GM23338 (cell line): ENCODE results near the gene TARS2. TPM values are rescaled to one million over a fixed set of nuclear protein-coding genes. Genes with fewer than 3 reads are reported as not detected.

ENCODE experiments used
- ATAC-seq: fragments of 200-7000 bp; cut with Tn5 transposase; 3 replicates; pipeline ENCODE4 v1.9.1; 2020
- DNase-seq: peaks from one replicate; pipeline ENCODE4 v3.0.0-alpha.2; 2015; ENCODE audit warnings: low spot score
- H2AFZ ChIP-seq: fragments of 200-600 bp; sonication (generic); 2 replicates; pipeline ENCODE4 v1.8.0; 2016; ENCODE audit warnings: antibody characterized with exemption, mild to moderate bottlenecking, moderate library complexity
- H3F3A ChIP-seq: fragments of 200-600 bp; sonication (generic); replicated peaks from 2 replicates; pipeline ENCODE4 v1.8.0; 2017; ENCODE audit warnings: antibody characterized with exemption, mixed run types, low read depth
- H3K27ac ChIP-seq: fragments of 200-600 bp; sonication (generic); 2 replicates; pipeline ENCODE4 v1.6.1; 2016; ENCODE audit warnings: low read depth
- H3K27me3 ChIP-seq: fragments of 200-600 bp; sonication (generic); 2 replicates; pipeline ENCODE4 v1.8.0; 2016; ENCODE audit warnings: mild to moderate bottlenecking, mixed run types, moderate library complexity; ENCODE audit not compliant: insufficient read depth
- H3K36me3 ChIP-seq: fragments of 200-600 bp; sonication (generic); 2 replicates; pipeline ENCODE4 v1.8.0; 2016; ENCODE audit warnings: mild to moderate bottlenecking; ENCODE audit not compliant: insufficient read depth
- H3K4me1 ChIP-seq: fragments of 200-600 bp; sonication (generic); 2 replicates; pipeline ENCODE4 v1.8.0; 2016; ENCODE audit warnings: mild to moderate bottlenecking, moderate library complexity; ENCODE audit not compliant: insufficient read depth
- H3K4me2 ChIP-seq: fragments of 200-600 bp; sonication (generic); 2 replicates; pipeline ENCODE4 v1.7.1; 2017; ENCODE audit warnings: mixed run types
- H3K4me3 ChIP-seq: fragments of 200-600 bp; sonication (generic); 2 replicates; pipeline ENCODE4 v1.6.1; 2016; ENCODE audit warnings: mixed run types
- H3K79me2 ChIP-seq: fragments of 200-600 bp; sonication (generic); replicated peaks from 2 replicates; pipeline ENCODE4 v1.8.0; 2017; ENCODE audit warnings: mild to moderate bottlenecking; ENCODE audit not compliant: insufficient read depth
- H3K9me2 ChIP-seq: fragments of 200-600 bp; sonication (generic); 2 replicates; pipeline ENCODE4 v1.8.0; 2017; ENCODE audit not compliant: insufficient read depth
- H4K20me1 ChIP-seq: fragments of 200-600 bp; sonication (generic); replicated peaks from 2 replicates; pipeline ENCODE4 v1.8.0; 2017; ENCODE audit warnings: mild to moderate bottlenecking; ENCODE audit not compliant: insufficient read depth
- H3K27ac Mint-ChIP-seq: 2 replicates; pipeline ENCODE4 v1.8.0; 2020; ENCODE audit warnings: inconsistent platforms, mild to moderate bottlenecking, moderate library complexity, mixed read lengths
- H3K27me3 Mint-ChIP-seq: 3 replicates; pipeline ENCODE4 v1.8.0; 2022; ENCODE audit warnings: low read depth, mild to moderate bottlenecking, moderate library complexity, mixed read lengths, inconsistent platforms; ENCODE audit not compliant: insufficient read depth, poor library complexity
- H3K36me3 Mint-ChIP-seq: 3 replicates; pipeline ENCODE4 v1.8.0; 2021; ENCODE audit warnings: low read depth, mild to moderate bottlenecking, inconsistent platforms, moderate library complexity, mixed read lengths
- H3K4me1 Mint-ChIP-seq: 3 replicates; pipeline ENCODE4 v1.8.0; 2020; ENCODE audit warnings: mild to moderate bottlenecking, inconsistent platforms, mixed read lengths
- H3K4me3 Mint-ChIP-seq: 3 replicates; pipeline ENCODE4 v1.8.0; 2021; ENCODE audit warnings: moderate library complexity, mild to moderate bottlenecking, inconsistent platforms, mixed read lengths
- H3K9me3 Mint-ChIP-seq: 3 replicates; pipeline ENCODE4 v1.8.0; 2020; ENCODE audit warnings: moderate library complexity, mild to moderate bottlenecking, inconsistent platforms, mixed read lengths
- CTCF ChIP-seq, 2 experiments: fragments of 200-600 bp in 1 of 2; sonication (generic) in 1 of 2; conservative IDR thresholded peaks; 2 replicates each; pipeline versions ENCODE4 v1.5.1 to v1.6.1; 2016 to 2017; ENCODE audit warnings: antibody characterized with exemption in 2 of 2, low read depth in 2 of 2, mild to moderate bottlenecking in 2 of 2, moderate library complexity in 1 of 2
- EZH2 ChIP-seq: fragments of 200-600 bp; sonication (generic); IDR thresholded peaks from one replicate; pipeline ENCODE4 v1.8.0; 2017; ENCODE audit warnings: antibody characterized with exemption, mild to moderate bottlenecking, low read depth; ENCODE audit not compliant: unreplicated experiment
- NANOG ChIP-seq: IDR thresholded peaks from 2 replicates; pipeline ENCODE4 v1.6.1; 2016; ENCODE audit warnings: antibody characterized with exemption, borderline replicate concordance
- POLR2AphosphoS5 ChIP-seq: IDR thresholded peaks from 2 replicates; pipeline ENCODE4 v1.6.1; 2016; ENCODE audit warnings: antibody characterized with exemption, low read depth
- STAT1 ChIP-seq: IDR thresholded peaks from one replicate; pipeline ENCODE4 v1.6.1; 2016; ENCODE audit warnings: antibody characterized with exemption; ENCODE audit not compliant: unreplicated experiment
- ZNF462 ChIP-seq: fragments of 250-450 bp; sonication (Bioruptor Pico); IDR thresholded peaks from 2 replicates; pipeline ENCODE4 v1.5.0; 2020; ENCODE audit warnings: mild to moderate bottlenecking, moderate library complexity
- polyA plus RNA-seq: library from polyadenylated mRNA; unstranded; fragments of >200 nt; fragmentation: Nextera tagmentation; extraction: Ambion mirVana; gene quantifications from 2 replicates; pipeline ENCODE4 v1.2.1, GENCODE V29; 2016
- total RNA-seq: library from RNA; depleted of rRNA; stranded (reverse); fragments of >200 nt; shearing (Covaris generic); gene quantifications from 2 replicates; pipeline ENCODE4 v1.2.3, GENCODE V29; 2014

Gene TARS2
- total and polyA plus RNA-seq, 2 experiments from 2014 or later: 19.5 to 28.4 TPM

- TF ChIP-seq ZNF462 (no peak), NANOG (no peak)
Measured at GRCh38 chr1:150555971-150556865, 69.0 kb downstream of the TARS2 start (continued).

GRCh38 chr1:150557065-150557600 lies 69.9 kb downstream of the TARS2 start:
- Mint-ChIP-seq H3K4me1 (peaks cover 29% of the 10 kb centered on the region), H3K9me3 (no peaks in the 10 kb centered on the region), H3K27me3 (peaks cover 15% of the 10 kb centered on the region), H3K36me3 (no peaks in the 10 kb centered on the region), H3K27ac (no peak overlapping the region), H3K4me3 (no peak overlapping the region)
- no peak overlapping the region for H3K4me3 ChIP-seq
- H2AFZ ChIP-seq: no peak overlapping the region
- no peaks in the 10 kb centered on the region for H4K20me1 ChIP-seq
- no peak overlapping the region for H3K27ac ChIP-seq
- peaks cover 18% of the 10 kb centered on the region; the same call in 1 of the 2 replicates for H3K4me1 ChIP-seq
- ATAC-seq (no peak), DNase-seq (no peak)
- no peak overlapping the region for H3K4me2 ChIP-seq
- H3K79me2 ChIP-seq: no peaks in the 10 kb centered on the region
- no peaks in the 10 kb centered on the region for H3K27me3 ChIP-seq
- peaks cover 4% of the 10 kb centered on the region for H3F3A ChIP-seq
- no peaks in the 10 kb centered on the region for H3K36me3 ChIP-seq
- no peaks in the 10 kb centered on the region for H3K9me2 ChIP-seq
- no peak for TF ChIP-seq ZNF462
- no peak for TF ChIP-seq STAT1
- TF ChIP-seq CTCF (conservative IDR thresholded peaks at IDR 0.05; ENCODE audit: low read depth in 2 of 2): no peak
- no peak for TF ChIP-seq EZH2
- no peak for TF ChIP-seq POLR2AphosphoS5
